B cell (primary cell): ENCODE data around the gene RHOD. TPM values are rescaled to one million over a fixed set of nuclear protein-coding genes. Genes with fewer than 3 reads are reported as not detected.
A peak's percentile ranks its signal among the peaks of the same experiment; 100 is the strongest.

ENCODE experiments used
- ATAC-seq: fragments of 200-7000 bp; cut with Tn5 transposase; one replicate; pipeline ENCODE4 v1.10.0; 2021; ENCODE audit warnings: low read depth, mild to moderate bottlenecking, moderate number of reproducible peaks, moderate library complexity
- CTCF ChIA-PET: fragments of 350-600 bp; sonication (Branson Sonifier 250); formaldehyde crosslinking; loops from one replicate; lab custom pipeline; 2021; ENCODE audit warnings: antibody characterized with exemption, inconsistent platforms; lab: Charles Lee
- POLR2A ChIA-PET: fragments of 350-600 bp; sonication (Branson Sonifier 250); formaldehyde crosslinking; loops from one replicate; lab custom pipeline; 2021; ENCODE audit warnings: antibody characterized with exemption; lab: Charles Lee
- DNase-seq: peaks from one replicate; pipeline ENCODE4 v3.0.0; 2013
- H2AFZ ChIP-seq: 2 replicates; pipeline ENCODE4 v1.6.1; 2012; ENCODE audit warnings: mild to moderate bottlenecking, low read depth, low read length; ENCODE audit not compliant: insufficient read depth, poor library complexity, severe bottlenecking
- H3K27ac ChIP-seq, 2 donors: 1 replicate in 1 of 2; 2 replicates in 1 of 2; pipeline ENCODE4 v1.5.1; 2012 to 2013; ENCODE audit warnings: low read length in 2 of 2, mild to moderate bottlenecking in 2 of 2, moderate library complexity in 1 of 2
- H3K27me3 ChIP-seq, 4 experiments: fragments of 200-600 bp in 1 of 4; sonication (generic) in 1 of 4; replicated peaks in 1 of 4; 1 replicate in 2 of 4; 2 replicates in 2 of 4; pipeline versions ENCODE4 v1.6.1 to v1.7.0; 2013 to 2016; ENCODE audit warnings: low read length in 3 of 4, mild to moderate bottlenecking in 2 of 4, mixed read lengths in 1 of 4, moderate library complexity in 1 of 4; ENCODE audit not compliant: insufficient read depth in 4 of 4, control insufficient read depth in 3 of 4; ENCODE audit errors: control extremely low read depth in 1 of 4
- H3K36me3 ChIP-seq, 2 experiments: replicated peaks in 1 of 2; 1 replicate in 1 of 2; 2 replicates in 1 of 2; pipeline versions ENCODE4 v1.6.1 to v1.7.1; 2013; ENCODE audit warnings: low read length in 1 of 2; ENCODE audit not compliant: insufficient read depth in 2 of 2, control insufficient read depth in 1 of 2; ENCODE audit errors: control extremely low read depth in 1 of 2, extremely low read depth in 1 of 2
- H3K4me1 ChIP-seq, 2 donors: fragments of 200-600 bp in 1 of 2; sonication (generic) in 1 of 2; 1 replicate in 1 of 2; 2 replicates in 1 of 2; pipeline versions ENCODE4 v1.5.1 to v1.6.1; 2013 to 2017; ENCODE audit warnings: low read length in 2 of 2; ENCODE audit not compliant: control insufficient read depth in 2 of 2, insufficient read depth in 2 of 2
- H3K4me2 ChIP-seq: replicated peaks from 2 replicates; pipeline ENCODE3; 2012; ENCODE audit warnings: mild to moderate bottlenecking, low read depth, low read length; ENCODE audit not compliant: poor library complexity, severe bottlenecking
- H3K4me3 ChIP-seq, 5 experiments: fragments of 200-600 bp in 1 of 5; sonication (generic) in 1 of 5; 1 replicate in 3 of 5; 2 replicates in 2 of 5; pipeline versions ENCODE4 v1.5.1 to v1.7.0; 2011 to 2016; ENCODE audit warnings: low read length in 4 of 5, mild to moderate bottlenecking in 4 of 5, low read depth in 2 of 5, control low read depth in 1 of 5, moderate library complexity in 1 of 5; ENCODE audit not compliant: insufficient read depth in 1 of 5; ENCODE audit errors: control extremely low read depth in 1 of 5, extremely low read depth in 1 of 5
- H3K79me2 ChIP-seq: fragments of 200-600 bp; sonication (generic); one replicate; pipeline ENCODE4 v1.6.0; 2016; ENCODE audit warnings: low read length; ENCODE audit not compliant: control insufficient read depth, insufficient read depth
- H3K9ac ChIP-seq: fragments of 200-600 bp; sonication (generic); 2 replicates; pipeline ENCODE4 v1.6.1; 2017; ENCODE audit warnings: mild to moderate bottlenecking, low read length, moderate library complexity
- H3K9me3 ChIP-seq, 3 donors: one replicate each; pipeline versions ENCODE4 v1.6.1 to v1.7.1; 2013; ENCODE audit warnings: low read length in 2 of 3; ENCODE audit not compliant: control insufficient read depth in 2 of 3, insufficient read depth in 1 of 3; ENCODE audit errors: control extremely low read depth in 1 of 3
- H4K20me1 ChIP-seq: 2 replicates; pipeline ENCODE4 v1.6.0; 2012; ENCODE audit warnings: mild to moderate bottlenecking, low read length; ENCODE audit not compliant: insufficient read depth, control insufficient read depth, poor library complexity, severe bottlenecking
- H3K27ac Mint-ChIP-seq: one replicate; pipeline ENCODE4 v1.8.0; 2021; ENCODE audit warnings: mixed read lengths
- H3K27me3 Mint-ChIP-seq: one replicate; pipeline ENCODE4 v1.8.0; 2021; ENCODE audit warnings: mixed read lengths
- H3K4me1 Mint-ChIP-seq: one replicate; pipeline ENCODE4 v1.8.0; 2021; ENCODE audit warnings: mixed read lengths
- H3K4me3 Mint-ChIP-seq: one replicate; pipeline ENCODE4 v1.8.0; 2021; ENCODE audit warnings: mixed read lengths
- H3K9me3 Mint-ChIP-seq: one replicate; pipeline ENCODE4 v1.8.0; 2022; ENCODE audit warnings: mixed read lengths; ENCODE audit not compliant: insufficient read depth
- EZH2 ChIP-seq: IDR thresholded peaks from 2 replicates; pipeline ENCODE4 v1.6.1; 2012; ENCODE audit warnings: borderline replicate concordance, low read depth, mild to moderate bottlenecking, moderate library complexity, low read length; ENCODE audit not compliant: insufficient read depth, poor library complexity, severe bottlenecking
- WGBS: methylation state at CpG from one replicate; pipeline ENCODE4 v1.1.5; 2013; ENCODE audit warnings: missing lambda C conversion rate; ENCODE audit not compliant: insufficient coverage; 5-methylcytosine and 5-hydroxymethylcytosine counted together
- intact Hi-C: fragments of 100-400 bp; cut with micrococcal nuclease; formaldehyde crosslinking; loops from one replicate; pipeline ENCODE4 v1.10.0; 2022
- polyA plus RNA-seq: library from polyadenylated mRNA; depleted of rRNA; stranded (reverse); fragments of >200 nt; gene quantifications from 2 replicates; pipeline ENCODE4 v1.2.3, GENCODE V29; 2012
- total RNA-seq, 2 donors: library from RNA; stranded (reverse); fragments of 120-200 nt in 1 of 2; gene quantifications; 1 replicate in 1 of 2; 2 replicates in 1 of 2; pipeline versions ENCODE4 v1.2.3 to v1.2.4, GENCODE V29; 2013 to 2022
- TF ChIP-seq, protein P1 (sequence below): fragments of 200-600 bp; IDR thresholded peaks from one replicate; pipeline ENCODE4 v1.8.0; 2022; ENCODE audit warnings: antibody characterized with exemption, mild to moderate bottlenecking

The RHOD gene
- total and polyA plus RNA-seq, 2 donors (not counting 1 experiment from before 2014, with no cell fraction given), result 0.42 to 0.48 TPM

DNA sequence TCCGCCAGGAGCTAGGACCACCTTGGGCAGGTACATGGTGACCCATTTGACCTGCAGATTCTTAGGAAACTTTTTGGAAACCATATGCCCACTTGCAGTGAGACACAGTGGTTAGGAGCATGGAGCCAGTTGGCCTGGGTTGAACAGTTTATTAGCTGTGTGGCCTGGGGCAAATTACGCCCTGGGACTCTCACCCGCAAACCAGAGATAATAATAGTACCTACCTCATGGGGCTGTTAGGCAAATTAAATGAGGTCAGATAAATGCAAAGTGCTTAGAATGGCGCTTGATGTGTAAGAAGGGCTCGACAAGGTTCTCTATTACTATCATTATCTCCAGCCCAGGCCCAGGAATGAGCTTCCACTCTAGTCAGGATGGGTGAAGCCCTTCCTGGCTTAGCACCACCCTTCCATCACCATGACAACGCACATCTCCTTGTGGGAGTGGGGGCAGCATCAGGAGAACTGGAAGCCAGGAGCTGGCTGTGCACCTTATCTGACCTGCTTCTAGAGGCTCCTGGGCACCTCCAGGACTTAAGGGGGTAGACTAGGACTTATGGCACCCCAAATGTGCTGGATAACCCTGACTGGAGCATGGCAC, 28.6 kb upstream of the RHOD start:
- Histone ChIP-seq H4K20me1 (no peaks in the 10 kb centered on the region), H3K9ac (no peak overlapping the region), H2AFZ (no peak overlapping the region), H3K27me3 (peaks cover 0 to 80% (median 36%) of the 10 kb centered on the region in 4 experiments), H3K36me3 (no peaks in the 10 kb centered on the region), H3K27ac (no peak overlapping the region), H3K79me2 (no peaks in the 10 kb centered on the region), H3K4me2 (peak overlapping the region; percentile 64), H3K4me1 (peaks cover 49 to 60% of the 10 kb centered on the region in 2 donors), H3K9me3 (peaks cover 0 to 9% (median 0%) of the 10 kb centered on the region in 3 donors), H3K4me3 (no peak overlapping the region)
- 42% methylated on average over 1 of the region's 6 CpGs for WGBS
- intact Hi-C loops, result no loop called here
- ChIA-PET CTCF (interaction anchor here (0.9 to 1.1 kb wide), 2 partner anchors 25 to 601 kb away, joined by 3 read pairs; no protein-coding TSS in a partner anchor), POLR2A (interaction anchor here (0.6 to 0.7 kb wide), 2 partner anchors 21 to 24 kb away, joined by 8 to 10 read pairs; no protein-coding TSS in a partner anchor)
- DNase-seq (peak; percentile 69), ATAC-seq (peak; percentile 68)
- Mint-ChIP-seq H3K27ac (peak overlapping the region; percentile 15), H3K9me3 (no peaks in the 10 kb centered on the region), H3K4me3 (peak overlapping the region; percentile 12), H3K4me1 (peaks cover 53% of the 10 kb centered on the region), H3K27me3 (peaks cover 39% of the 10 kb centered on the region)
- TF ChIP-seq, protein P1, sequence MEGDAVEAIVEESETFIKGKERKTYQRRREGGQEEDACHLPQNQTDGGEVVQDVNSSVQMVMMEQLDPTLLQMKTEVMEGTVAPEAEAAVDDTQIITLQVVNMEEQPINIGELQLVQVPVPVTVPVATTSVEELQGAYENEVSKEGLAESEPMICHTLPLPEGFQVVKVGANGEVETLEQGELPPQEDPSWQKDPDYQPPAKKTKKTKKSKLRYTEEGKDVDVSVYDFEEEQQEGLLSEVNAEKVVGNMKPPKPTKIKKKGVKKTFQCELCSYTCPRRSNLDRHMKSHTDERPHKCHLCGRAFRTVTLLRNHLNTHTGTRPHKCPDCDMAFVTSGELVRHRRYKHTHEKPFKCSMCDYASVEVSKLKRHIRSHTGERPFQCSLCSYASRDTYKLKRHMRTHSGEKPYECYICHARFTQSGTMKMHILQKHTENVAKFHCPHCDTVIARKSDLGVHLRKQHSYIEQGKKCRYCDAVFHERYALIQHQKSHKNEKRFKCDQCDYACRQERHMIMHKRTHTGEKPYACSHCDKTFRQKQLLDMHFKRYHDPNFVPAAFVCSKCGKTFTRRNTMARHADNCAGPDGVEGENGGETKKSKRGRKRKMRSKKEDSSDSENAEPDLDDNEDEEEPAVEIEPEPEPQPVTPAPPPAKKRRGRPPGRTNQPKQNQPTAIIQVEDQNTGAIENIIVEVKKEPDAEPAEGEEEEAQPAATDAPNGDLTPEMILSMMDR, result no peak
- no peak for TF ChIP-seq EZH2

DNA sequence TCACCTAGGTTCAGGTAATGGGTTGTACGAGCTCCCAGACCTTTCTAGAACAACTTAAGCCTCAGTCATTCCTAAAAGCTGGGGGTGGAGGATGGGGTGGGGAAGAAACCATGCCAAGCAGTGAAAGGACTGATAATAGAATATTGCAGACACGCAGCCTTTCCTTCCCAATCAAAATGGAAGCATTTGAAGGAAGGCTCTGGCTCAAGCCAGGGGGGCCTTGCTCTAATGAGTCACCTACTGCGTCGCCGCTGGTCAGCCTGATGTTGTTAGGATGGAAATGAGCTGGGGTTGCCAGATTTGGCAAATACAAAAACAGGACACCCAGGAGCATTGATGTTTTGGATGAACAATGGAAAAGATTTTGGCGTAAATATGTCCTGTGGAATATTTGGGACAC, 27.5 kb upstream of the RHOD start:
- no peak overlapping the region for H3K4me2 ChIP-seq
- H3K27me3 ChIP-seq, result peaks cover 0 to 81% (median 35%) of the 10 kb centered on the region in 4 experiments

More for the DNA sequence above, 27.5 kb upstream of the RHOD start:
- intact Hi-C loops, result no loop called here
- no peak overlapping the region for H3K9ac ChIP-seq
- H3K4me3 Mint-ChIP-seq, result no peak overlapping the region
- TF ChIP-seq EZH2, result no peak
- TF ChIP-seq, protein P1, result no peak
- peaks cover 47% of the 10 kb centered on the region for H3K27me3 Mint-ChIP-seq
- H3K79me2 ChIP-seq, result no peaks in the 10 kb centered on the region
- peaks cover 41 to 53% of the 10 kb centered on the region in 2 donors for H3K4me1 ChIP-seq
- ChIA-PET POLR2A (no interaction called here), CTCF (no interaction called here)
- H3K27ac Mint-ChIP-seq, result no peak overlapping the region
- no peaks in the 10 kb centered on the region for H3K36me3 ChIP-seq
- no peaks in the 10 kb centered on the region for H3K9me3 Mint-ChIP-seq
- no peak overlapping the region for H3K4me3 ChIP-seq
- H2AFZ ChIP-seq, result no peak overlapping the region
- no peak overlapping the region for H3K27ac ChIP-seq
- DNase-seq (no peak), ATAC-seq (no peak)
- 86% methylated on average over 5 of the region's 6 CpGs for WGBS
- peaks cover 46% of the 10 kb centered on the region for H3K4me1 Mint-ChIP-seq
- H4K20me1 ChIP-seq, result no peaks in the 10 kb centered on the region
- peaks cover 0 to 3% (median 0%) of the 10 kb centered on the region in 3 donors for H3K9me3 ChIP-seq
